Fibroblast of lung (primary cell): Measurements from ENCODE around the gene PLA2G5. TPM values are rescaled to one million over a fixed set of nuclear protein-coding genes. Genes with fewer than 3 reads are reported as not detected.
A peak's percentile ranks its signal among the peaks of the same experiment; 100 is the strongest.

Experiments
- DNase-seq, 2 donors: peaks; one replicate each; pipeline versions ENCODE4 v3.0.0 to v3.0.0-alpha.2; 2010; ENCODE audit warnings: low read depth in 2 of 2
- H2AFZ ChIP-seq: 2 replicates; pipeline ENCODE4 v1.5.1; 2012; ENCODE audit warnings: low read length, control low read depth, inconsistent platforms
- H3K27ac ChIP-seq: 2 replicates; pipeline ENCODE4 v1.5.1; 2011; ENCODE audit warnings: low read length, control low read depth; ENCODE audit not compliant: insufficient read depth
- H3K27me3 ChIP-seq: 2 replicates; pipeline ENCODE4 v1.5.1; 2011; ENCODE audit warnings: mild to moderate bottlenecking, low read length; ENCODE audit not compliant: control insufficient read depth, insufficient read depth
- H3K36me3 ChIP-seq: 2 replicates; pipeline ENCODE4 v1.5.1; 2011; ENCODE audit warnings: low read length; ENCODE audit not compliant: control insufficient read depth, insufficient read depth
- H3K4me1 ChIP-seq: 2 replicates; pipeline ENCODE4 v1.5.1; 2011; ENCODE audit warnings: low read length; ENCODE audit not compliant: control insufficient read depth, insufficient read depth; ENCODE audit errors: extremely low read depth
- H3K4me2 ChIP-seq: 2 replicates; pipeline ENCODE4 v1.5.1; 2011; ENCODE audit warnings: low read length, control low read depth; ENCODE audit not compliant: insufficient read depth; ENCODE audit errors: extremely low read depth
- H3K4me3 ChIP-seq, 4 experiments: fragments of 200-600 bp in 1 of 4; sonication (generic) in 1 of 4; replicated peaks in 1 of 4; 2 replicates each; pipeline ENCODE4 v1.5.1; 2011 to 2016; ENCODE audit warnings: low read length in 4 of 4, low read depth in 3 of 4, mild to moderate bottlenecking in 3 of 4, control low read depth in 2 of 4, inconsistent platforms in 1 of 4, mixed read lengths in 1 of 4; ENCODE audit not compliant: insufficient read depth in 1 of 4; ENCODE audit errors: control extremely low read depth in 1 of 4
- H3K79me2 ChIP-seq: 2 replicates; pipeline ENCODE4 v1.5.1; 2012; ENCODE audit warnings: mild to moderate bottlenecking, low read length, inconsistent platforms; ENCODE audit not compliant: control insufficient read depth, insufficient read depth
- H3K9ac ChIP-seq: 2 replicates; pipeline ENCODE4 v1.5.1; 2011; ENCODE audit warnings: mild to moderate bottlenecking, low read length, control low read depth; ENCODE audit not compliant: insufficient read depth
- H3K9me3 ChIP-seq: 2 replicates; pipeline ENCODE4 v1.5.1; 2012; ENCODE audit warnings: low read depth, low read length; ENCODE audit not compliant: control insufficient read depth, insufficient read depth
- H4K20me1 ChIP-seq: 2 replicates; pipeline ENCODE4 v1.5.1; 2011; ENCODE audit warnings: low read length; ENCODE audit not compliant: control insufficient read depth, insufficient read depth; ENCODE audit errors: extremely low read depth
- CTCF ChIP-seq, 2 donors: IDR thresholded peaks in 1 of 2; conservative IDR thresholded peaks in 1 of 2; 1 replicate in 1 of 2; 2 replicates in 1 of 2; pipeline ENCODE4 v1.5.1; 2011 to 2012; ENCODE audit warnings: low read length in 2 of 2, control low read depth in 1 of 2, inconsistent platforms in 1 of 2, low read depth in 1 of 2, mild to moderate bottlenecking in 1 of 2
- EZH2 ChIP-seq: IDR thresholded peaks from 2 replicates; pipeline ENCODE4 v1.5.1; 2012; ENCODE audit warnings: low read length, control low read depth, mild to moderate bottlenecking; ENCODE audit errors: missing control alignments
- polyA plus RNA-seq, 2 donors: library from polyadenylated mRNA; depleted of rRNA in 1 of 2; stranded (reverse) in 1 of 2; unstranded in 1 of 2; fragments of >200 nt; gene quantifications; 2 replicates each; pipeline ENCODE4 v1.2.1, GENCODE V29; 2011 to 2012; ENCODE audit warnings: missing spikeins in 1 of 2
- total RNA-seq: library from RNA; depleted of rRNA; stranded (reverse); fragments of >200 nt; gene quantifications from 2 replicates; pipeline ENCODE4 v1.2.1, GENCODE V29; 2014

PLA2G5 gene
- total and polyA plus RNA-seq, 2 donors (not counting 1 experiment from before 2014, with no cell fraction given) = 1.1 to 27.4 TPM

- DNase-seq = peak in 1 of 2 donors; percentile 69
- no peaks in the 10 kb centered on the region for H4K20me1 ChIP-seq
- TF ChIP-seq CTCF (conservative IDR thresholded peaks at IDR 0.05 in 1 of 2, IDR thresholded peaks at IDR 0.05 in 1 of 2; ENCODE audit: low read depth in 1 of 2, low read length in 2 of 2) = no peak
- no peak for TF ChIP-seq EZH2
- H2AFZ ChIP-seq = no peak overlapping the region
- no peak overlapping the region for H3K9ac ChIP-seq
- H3K27ac ChIP-seq = no peak overlapping the region
- no peaks in the 10 kb centered on the region for H3K9me3 ChIP-seq
- H3K4me1 ChIP-seq = no peaks in the 10 kb centered on the region
- no peaks in the 10 kb centered on the region for H3K27me3 ChIP-seq
- no peak overlapping the region for H3K4me2 ChIP-seq
- H3K36me3 ChIP-seq = no peaks in the 10 kb centered on the region
- no peak overlapping the region for H3K4me3 ChIP-seq
- H3K79me2 ChIP-seq = no peaks in the 10 kb centered on the region
Observed at GRCh38 chr1:20108366-20109123, 38.6 kb downstream of the PLA2G5 start.

- no peak overlapping the region for H3K27ac ChIP-seq
- H3K9ac ChIP-seq = no peak overlapping the region
- H3K79me2 ChIP-seq = no peaks in the 10 kb centered on the region
- H4K20me1 ChIP-seq = no peaks in the 10 kb centered on the region
- no peak overlapping the region for H3K4me3 ChIP-seq
- no peak for TF ChIP-seq CTCF (conservative IDR thresholded peaks at IDR 0.05 in 1 of 2, IDR thresholded peaks at IDR 0.05 in 1 of 2; ENCODE audit: low read depth in 1 of 2, low read length in 2 of 2)
- H3K4me2 ChIP-seq = no peak overlapping the region
- no peak for DNase-seq
- H3K27me3 ChIP-seq = no peaks in the 10 kb centered on the region
- no peaks in the 10 kb centered on the region for H3K4me1 ChIP-seq
- H2AFZ ChIP-seq = no peak overlapping the region
- no peaks in the 10 kb centered on the region for H3K36me3 ChIP-seq
- no peaks in the 10 kb centered on the region for H3K9me3 ChIP-seq
Observed at GRCh38 chr1:20109223-20109856, 39.3 kb downstream of the PLA2G5 start.

GRCh38 chr1:20110679-20111078 is 40.7 kb downstream of the PLA2G5 start:
- H4K20me1 ChIP-seq = no peaks in the 10 kb centered on the region
- peak; percentile 24 to 95 for DNase-seq
- H3K9ac ChIP-seq = no peak overlapping the region
- no peak for TF ChIP-seq EZH2
- no peak for TF ChIP-seq CTCF (conservative IDR thresholded peaks at IDR 0.05 in 1 of 2, IDR thresholded peaks at IDR 0.05 in 1 of 2; ENCODE audit: low read depth in 1 of 2, low read length in 2 of 2)
- H3K9me3 ChIP-seq = no peaks in the 10 kb centered on the region
- no peaks in the 10 kb centered on the region for H3K4me1 ChIP-seq
- no peak overlapping the region for H2AFZ ChIP-seq
- no peaks in the 10 kb centered on the region for H3K36me3 ChIP-seq
- no peak overlapping the region for H3K27ac ChIP-seq
- H3K4me3 ChIP-seq = no peak overlapping the region
- peaks cover under 1% of the 10 kb centered on the region for H3K27me3 ChIP-seq
- H3K4me2 ChIP-seq = no peak overlapping the region
- H3K79me2 ChIP-seq = no peaks in the 10 kb centered on the region
